Suprapubic skin (tissue), 4 donors: Measurements from ENCODE around the gene SEMA5B. TPM values are rescaled to one million over a fixed set of nuclear protein-coding genes. Genes with fewer than 3 reads are reported as not detected.

Source experiments
- DNase-seq, 2 donors: peaks; one replicate each; pipeline ENCODE4 v3.0.0-alpha.2; 2019; ENCODE audit warnings: low spot score in 2 of 2
- H3K27ac ChIP-seq: fragments of 200-600 bp; sonication (generic); one replicate; pipeline ENCODE4 v1.5.1; 2019
- H3K27me3 ChIP-seq: fragments of 200-600 bp; sonication (generic); one replicate; pipeline ENCODE4 v1.5.1; 2019
- H3K36me3 ChIP-seq: fragments of 200-600 bp; sonication (generic); one replicate; pipeline ENCODE4 v1.5.1; 2019
- H3K4me1 ChIP-seq: fragments of 200-600 bp; sonication (generic); one replicate; pipeline ENCODE4 v1.5.1; 2019
- H3K4me3 ChIP-seq: fragments of 200-600 bp; sonication (generic); one replicate; pipeline ENCODE4 v1.5.1; 2019; ENCODE audit warnings: mild to moderate bottlenecking
- H3K9me3 ChIP-seq: fragments of 200-600 bp; sonication (generic); one replicate; pipeline ENCODE4 v1.5.1; 2019
- CTCF ChIP-seq, 2 donors: fragments of 200-600 bp in 1 of 2; fragments of 450-650 bp in 1 of 2; sonication (generic) in 1 of 2; IDR thresholded peaks; one replicate each; pipeline ENCODE4 v1.5.1; 2016 to 2019; ENCODE audit warnings: antibody characterized with exemption in 2 of 2, mild to moderate bottlenecking in 1 of 2, moderate library complexity in 1 of 2
- EP300 ChIP-seq: sonication (generic); formaldehyde crosslinking; IDR thresholded peaks from one replicate; pipeline ENCODE4 v1.6.1; 2017; ENCODE audit warnings: antibody characterized with exemption
- POLR2A ChIP-seq, 2 donors: fragments of 450-650 bp; IDR thresholded peaks; one replicate each; pipeline ENCODE4 v1.6.1; 2017; ENCODE audit warnings: antibody characterized with exemption in 2 of 2, mild to moderate bottlenecking in 2 of 2, moderate library complexity in 2 of 2
- POLR2AphosphoS5 ChIP-seq, 3 donors: sonication (generic); formaldehyde crosslinking; IDR thresholded peaks; one replicate each; pipeline ENCODE4 v1.6.1; 2017; ENCODE audit warnings: antibody characterized with exemption in 3 of 3
- WGBS: methylation state at CpG from one replicate; pipeline ENCODE4 v1.1.5; 2018; 5-methylcytosine and 5-hydroxymethylcytosine counted together
- total RNA-seq, 4 donors: library from RNA; depleted of rRNA; stranded (reverse); fragments of >200 nt; gene quantifications; one replicate each; pipeline ENCODE4 v1.1.0, GENCODE V29; 2016

The SEMA5B gene
- total RNA-seq, 4 donors from 2014 or later = 1.4 to 2.0 (median 1.8) TPM; not detected in 1

- 26% methylated on average over 22 of the region's 68 CpGs for WGBS
- peaks cover 38% of the 10 kb centered on the region for H3K27me3 ChIP-seq
- H3K36me3 ChIP-seq = no peaks in the 10 kb centered on the region
- peak overlapping the region; percentile 34 for H3K4me3 ChIP-seq
- no peaks in the 10 kb centered on the region for H3K9me3 ChIP-seq
- H3K4me1 ChIP-seq = peaks cover 11% of the 10 kb centered on the region
- DNase-seq = peak; percentile 57 to 71
- TF ChIP-seq CTCF (IDR thresholded peaks at IDR 0.05) (no peak), POLR2A (IDR thresholded peaks at IDR 0.05) (no peak), EP300 (no peak), POLR2AphosphoS5 (IDR thresholded peaks at IDR 0.05) (no peak)
- H3K27ac ChIP-seq = no peak overlapping the region
These were observed 105.5 kb downstream of the SEMA5B start for GRCh38 chr3:122921791-122922651.

DNA sequence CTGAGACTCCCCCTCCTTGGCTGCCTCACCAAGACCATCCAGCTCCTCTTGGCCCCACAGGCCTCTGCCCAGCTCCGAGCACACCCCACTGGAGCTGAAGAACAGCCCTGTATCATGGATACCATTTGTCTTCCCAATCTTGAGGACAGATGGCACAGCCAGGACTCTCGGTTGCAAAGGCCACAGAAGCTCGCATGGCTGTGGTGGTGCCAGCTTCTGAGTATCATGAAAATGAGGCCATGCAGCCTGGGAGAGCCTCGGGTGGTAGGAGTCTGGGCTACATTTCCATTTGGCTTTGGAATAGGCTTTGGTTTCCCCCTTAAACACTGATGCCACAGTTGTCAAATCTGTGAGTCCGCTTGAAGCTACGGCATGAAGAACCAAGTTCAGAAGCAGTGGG, 106.6 kb downstream of the SEMA5B start:
- Histone ChIP-seq H3K4me3 (no peak overlapping the region), H3K4me1 (peaks cover 11% of the 10 kb centered on the region), H3K27ac (no peak overlapping the region), H3K27me3 (peaks cover 40% of the 10 kb centered on the region), H3K9me3 (no peaks in the 10 kb centered on the region), H3K36me3 (no peaks in the 10 kb centered on the region)
- WGBS = 84% methylated on average over 3 of the region's 6 CpGs
- peak; percentile 25 to 55 for DNase-seq
- TF ChIP-seq POLR2AphosphoS5 (IDR thresholded peaks at IDR 0.05) (no peak), EP300 (no peak), POLR2A (IDR thresholded peaks at IDR 0.05) (no peak)

DNA sequence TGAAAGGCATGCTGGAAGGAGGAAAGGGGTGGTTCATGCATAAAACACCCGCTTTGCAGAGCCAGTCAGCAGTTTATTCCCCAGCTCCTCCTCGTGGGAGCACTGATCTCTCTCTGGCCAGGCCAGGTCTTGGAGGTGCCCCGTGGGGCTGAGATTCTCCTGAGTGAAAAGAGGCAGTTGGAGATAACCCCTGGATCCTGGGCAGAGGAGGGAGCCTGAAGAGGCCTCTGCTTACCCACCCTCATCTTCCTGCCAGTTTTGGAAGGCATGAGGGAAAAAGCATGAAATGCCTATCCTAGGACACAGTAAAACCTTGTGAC, 108.3 kb downstream of the SEMA5B start:
- H3K4me1 ChIP-seq = peaks cover 11% of the 10 kb centered on the region
- TF ChIP-seq EP300 = no peak
- no peak for TF ChIP-seq POLR2AphosphoS5 (IDR thresholded peaks at IDR 0.05)
- TF ChIP-seq POLR2A (IDR thresholded peaks at IDR 0.05) = no peak
- no peak for TF ChIP-seq CTCF (IDR thresholded peaks at IDR 0.05)
- WGBS = 60% methylated on average over 3 of the region's 3 CpGs
- H3K27me3 ChIP-seq = peaks cover 52% of the 10 kb centered on the region
- no peaks in the 10 kb centered on the region for H3K36me3 ChIP-seq
- H3K9me3 ChIP-seq = no peaks in the 10 kb centered on the region
- H3K4me3 ChIP-seq = no peak overlapping the region
- H3K27ac ChIP-seq = no peak overlapping the region
- DNase-seq = peak in 1 of 2 donors; percentile 37

DNA sequence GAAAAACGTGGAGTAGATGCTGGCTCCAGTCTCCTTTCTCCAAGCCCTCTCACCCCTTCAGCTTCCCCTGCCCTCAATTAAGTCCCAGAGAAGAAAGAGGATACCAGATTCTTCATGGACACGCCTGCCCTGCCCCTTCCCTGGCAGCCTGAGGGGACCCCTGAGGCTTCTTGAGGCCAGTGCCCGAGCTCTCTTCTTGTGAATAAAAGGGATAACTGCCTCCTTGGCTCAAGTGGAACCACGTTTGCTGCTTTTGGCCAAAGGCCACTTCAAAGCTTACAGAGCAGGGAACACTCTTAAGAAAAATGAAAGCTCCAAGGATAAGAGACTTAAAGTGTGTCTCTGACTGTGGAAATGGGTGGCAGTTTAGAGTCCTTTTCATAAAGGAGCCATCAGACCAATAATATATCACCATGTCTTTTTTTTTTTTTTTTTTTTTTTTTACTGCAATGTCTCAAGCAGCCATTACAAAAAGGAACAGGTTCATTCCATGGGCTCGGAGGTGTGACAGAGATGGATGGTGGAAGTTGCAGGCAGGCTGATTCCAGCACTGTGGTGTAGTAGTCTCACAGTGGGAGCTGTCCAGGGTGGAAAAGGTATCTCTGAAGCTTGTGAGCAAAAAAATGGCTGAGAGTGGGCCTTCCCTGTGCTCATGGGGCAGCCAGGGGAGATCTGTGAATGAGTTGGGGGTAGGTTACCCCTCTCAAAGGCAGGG, 108.8 kb downstream of the SEMA5B start:
- Histone ChIP-seq H3K36me3 (no peaks in the 10 kb centered on the region), H3K4me3 (no peak overlapping the region), H3K27ac (no peak overlapping the region), H3K9me3 (no peaks in the 10 kb centered on the region), H3K4me1 (peaks cover 11% of the 10 kb centered on the region), H3K27me3 (peaks cover 51% of the 10 kb centered on the region)
- no peak for DNase-seq
- 46% methylated on average over 5 of the region's 5 CpGs for WGBS
- TF ChIP-seq POLR2AphosphoS5 (IDR thresholded peaks at IDR 0.05) = no peak
- no peak for TF ChIP-seq POLR2A (IDR thresholded peaks at IDR 0.05)
- no peak for TF ChIP-seq EP300
- TF ChIP-seq CTCF (IDR thresholded peaks at IDR 0.05) = no peak

DNA sequence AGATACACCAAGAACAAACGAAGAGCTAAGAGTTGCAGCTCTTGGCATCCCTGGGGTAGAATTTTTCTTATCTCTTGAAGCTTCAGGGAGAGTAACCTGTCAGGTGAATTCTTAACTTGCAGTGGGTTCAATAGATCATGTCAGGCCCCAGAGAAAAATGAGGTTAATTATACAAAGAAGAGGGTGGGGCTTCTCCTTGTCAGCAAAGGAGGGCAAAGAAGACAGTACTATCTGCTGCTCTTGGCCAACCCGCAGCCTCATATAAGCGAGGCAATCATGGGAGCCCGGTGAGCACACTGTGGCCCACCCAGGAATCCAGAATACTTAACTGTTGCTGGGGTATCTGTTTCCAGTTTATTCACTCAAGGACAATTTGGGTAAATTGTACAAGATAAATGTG, 110.2 kb downstream of the SEMA5B start:
- Histone ChIP-seq H3K4me3 (no peak overlapping the region), H3K4me1 (peaks cover 13% of the 10 kb centered on the region), H3K27me3 (peaks cover 51% of the 10 kb centered on the region), H3K9me3 (no peaks in the 10 kb centered on the region), H3K27ac (no peak overlapping the region), H3K36me3 (no peaks in the 10 kb centered on the region)
- TF ChIP-seq EP300 = no peak
- TF ChIP-seq POLR2AphosphoS5 (IDR thresholded peaks at IDR 0.05) = no peak
- TF ChIP-seq POLR2A (IDR thresholded peaks at IDR 0.05) = no peak
- no peak for TF ChIP-seq CTCF (IDR thresholded peaks at IDR 0.05)
- 80% methylated on average over 4 of the region's 4 CpGs for WGBS
- DNase-seq = no peak
